ENCODE measurements around the gene FOXN3. TPM values are rescaled to one million over a fixed set of nuclear protein-coding genes. Genes with fewer than 3 reads are reported as not detected.

FOXN3 gene
- total RNA-seq, 1 experiment from 2014 or later: 125 TPM

GRCh38 chr14:89226801-89227495, 190.1 kb downstream of the FOXN3 start:
- H3K79me2 ChIP-seq (ENCODE audit: insufficient read depth, low read length): peaks cover 3% of the 10 kb centered on the region; the same call in 1 of the 2 replicates

More at GRCh38 chr14:89226801-89227495, 190.1 kb downstream of the FOXN3 start:
- Histone ChIP-seq H4K20me1 (ENCODE audit: control insufficient read depth, insufficient read depth, insufficient read length) (no peaks in the 10 kb centered on the region), H3K4me1 (ENCODE audit: insufficient read depth, low read length) (no peaks in the 10 kb centered on the region; the same call in 1 of the 2 replicates), H3K9ac (ENCODE audit: extremely low read depth, insufficient read length, low read length) (no peak overlapping the region), H3K79me1 (ENCODE audit: insufficient read depth, low read depth, low read length, poor library complexity, severe bottlenecking) (peaks cover 9% of the 10 kb centered on the region), H4K5ac (ENCODE audit: insufficient read length, low read depth, low read length) (no peak overlapping the region), H3K56ac (ENCODE audit: insufficient read length, low read depth, low read length) (no peak overlapping the region), H4K8ac (replicated peaks; ENCODE audit: insufficient read length, low read depth, low read length) (no peak overlapping the region), H2BK20ac (ENCODE audit: low read depth, low read length, poor library complexity, severe bottlenecking) (no peak overlapping the region), H2AFZ (ENCODE audit: low read length) (no peak overlapping the region), H2BK120ac (ENCODE audit: low read depth, low read length, poor library complexity, severe bottlenecking) (no peak overlapping the region), H3K27ac (ENCODE audit: insufficient read length, low read depth, low read length) (no peak overlapping the region), H3K4ac (ENCODE audit: low read depth, low read length) (no peak overlapping the region), H3K14ac (ENCODE audit: insufficient read depth, low read length) (no peak overlapping the region), H3K23ac (ENCODE audit: insufficient read length, low read depth, low read length) (no peak overlapping the region), H2BK5ac (ENCODE audit: insufficient read length, low read length) (no peak overlapping the region), H3K9me3 (ENCODE audit: control insufficient read depth, low read depth, low read length) (no peaks in the 10 kb centered on the region), H3K23me2 (ENCODE audit: insufficient read length, low read depth, low read length, poor library complexity, severe bottlenecking) (no peaks in the 10 kb centered on the region), H2BK12ac (ENCODE audit: insufficient read length, low read depth, low read length) (no peak overlapping the region), H3T11ph (ENCODE audit: low read length) (no peak overlapping the region), H4K91ac (ENCODE audit: insufficient read length, low read depth, low read length) (no peak overlapping the region), H3K27me3 (ENCODE audit: insufficient read depth, low read length) (no peaks in the 10 kb centered on the region), H3K18ac (ENCODE audit: insufficient read length, low read depth, low read length) (no peak overlapping the region), H2BK15ac (ENCODE audit: low read depth, low read length) (no peak overlapping the region), H3K4me2 (ENCODE audit: insufficient read depth, insufficient read length, low read length) (no peak overlapping the region), H2AK5ac (ENCODE audit: insufficient read length, low read length) (no peak overlapping the region)
- H3K36me3 Mint-ChIP-seq (ENCODE audit: insufficient read depth in 1 of 3, low read depth in 3 of 3): peaks cover 0 to 15% (median 3%) of the 10 kb centered on the region in 3 experiments; a peak in 5 of 7 replicates
- no CpG with 5 or more reads among the region's 8 CpGs for WGBS (ENCODE audit: extremely low coverage, insufficient read length, low lambda C conversion rate)
- H3K9me3 Mint-ChIP-seq: no peaks in the 10 kb centered on the region
- no peak overlapping the region for H3K4me3 Mint-ChIP-seq
- H3K4me1 Mint-ChIP-seq: peaks cover 21 to 43% of the 10 kb centered on the region in 2 experiments
- H3K27ac Mint-ChIP-seq: no peak overlapping the region
- DNase-seq: no peak
- no peaks in the 10 kb centered on the region for H3K27me3 Mint-ChIP-seq (ENCODE audit: low read depth)
- no peak for TF ChIP-seq CTCF (conservative IDR thresholded peaks at IDR 0.05)
